Raji (cell line): ENCODE data around the gene PCDHAC1.

Experiments used
- POLR2A ChIP-seq: IDR thresholded peaks from 2 replicates; pipeline ENCODE4 v1.6.1; 2011; ENCODE audit warnings: low read depth, low read length, control low read depth; ENCODE audit not compliant: insufficient read depth

PCDHAC1 gene

GRCh38 chr5:140925806-140926442, at the start of gene PCDHAC1:
Gene PCDHAC1, plus strand, starts transcription at chr5:140926299. Its CDS starts 594 bp downstream, at chr5:140926893.
- TF ChIP-seq POLR2A: no peak

- TF ChIP-seq POLR2A: no peak
Measured at GRCh38 chr5:140877262-140877581, 48.9 kb upstream of the PCDHAC1 start.

DNA sequence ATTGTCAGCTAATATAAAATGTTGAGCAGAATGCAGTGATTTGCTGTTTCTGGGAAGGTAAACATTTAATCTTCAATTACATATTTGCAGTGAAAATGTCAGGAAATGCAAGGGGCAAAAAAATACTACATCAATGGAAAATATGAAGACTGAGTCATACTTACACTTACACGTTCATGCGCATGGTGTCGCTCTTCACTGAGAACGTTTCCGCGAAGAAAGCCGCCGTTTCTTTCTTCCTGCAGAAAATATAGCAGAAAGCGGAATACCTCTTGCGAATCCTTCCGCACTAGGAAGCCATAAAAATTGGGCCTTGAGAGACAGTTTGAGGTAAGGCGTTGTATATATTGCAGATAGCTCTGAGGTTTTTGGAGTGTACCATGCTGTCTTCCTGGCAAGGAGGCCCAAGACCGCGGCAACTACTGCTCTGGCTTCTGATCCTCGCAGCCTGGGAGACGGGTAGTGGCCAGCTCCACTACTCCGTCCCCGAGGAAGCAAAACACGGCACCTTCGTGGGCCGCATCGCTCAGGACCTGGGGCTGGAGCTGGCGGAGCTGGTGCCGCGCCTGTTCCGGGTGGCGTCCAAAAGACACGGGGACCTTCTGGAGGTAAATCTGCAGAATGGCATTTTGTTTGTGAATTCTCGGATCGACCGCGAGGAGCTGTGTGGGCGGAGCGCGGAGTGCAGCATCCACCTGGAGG, 44.1 kb upstream of the PCDHAC1 start, which contains the start of gene PCDHA13:
Gene PCDHA13 (plus strand): TSS at position 236 of the 702 bp plus-strand sequence. CDS start 145 bp downstream, at position 381.
- TF ChIP-seq POLR2A: no peak

- no peak for TF ChIP-seq POLR2A
Measured at GRCh38 chr5:140882591-140882899, 43.6 kb upstream of the PCDHAC1 start.

- no peak for TF ChIP-seq POLR2A
Measured at GRCh38 chr5:140883373-140883772, 42.7 kb upstream of the PCDHAC1 start.

DNA sequence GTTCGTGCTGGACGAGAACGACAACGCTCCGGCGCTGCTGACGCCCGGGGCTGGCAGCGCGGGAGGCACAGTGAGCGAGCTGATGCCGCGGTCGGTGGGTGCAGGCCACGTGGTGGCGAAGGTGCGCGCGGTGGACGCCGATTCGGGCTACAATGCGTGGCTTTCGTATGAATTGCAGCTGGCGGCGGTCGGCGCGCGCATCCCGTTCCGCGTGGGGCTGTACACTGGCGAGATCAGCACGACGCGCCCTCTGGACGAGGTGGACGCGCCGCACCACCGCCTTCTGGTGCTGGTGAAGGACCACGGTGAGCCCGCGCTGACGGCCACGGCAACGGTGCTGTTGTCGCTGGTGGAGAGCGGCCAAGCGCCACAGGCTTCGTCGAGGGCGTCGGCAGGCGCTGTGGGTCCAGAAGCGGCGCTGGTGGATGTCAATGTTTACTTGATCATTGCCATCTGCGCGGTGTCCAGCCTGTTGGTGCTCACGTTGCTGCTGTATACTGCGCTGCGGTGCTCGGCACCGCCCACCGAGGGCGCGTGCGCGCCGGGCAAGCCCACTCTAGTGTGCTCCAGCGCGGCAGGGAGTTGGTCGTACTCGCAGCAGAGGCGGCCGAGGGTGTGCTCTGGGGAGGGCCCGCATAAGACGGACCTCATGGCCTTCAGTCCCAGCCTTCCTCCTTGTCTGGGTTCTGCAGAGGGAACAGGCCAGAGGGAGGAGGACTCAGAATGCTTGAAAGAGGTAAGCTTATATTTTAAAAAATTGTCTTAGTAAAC, 42.0 kb upstream of the PCDHAC1 start:
- TF ChIP-seq POLR2A: no peak

- TF ChIP-seq POLR2A: no peak
Measured at GRCh38 chr5:140916325-140916724, 9.8 kb upstream of the PCDHAC1 start.

- TF ChIP-seq POLR2A: no peak
Measured at GRCh38 chr5:140923601-140924000, 2.5 kb upstream of the PCDHAC1 start.

GRCh38 chr5:140926443-140927227, 536 bp downstream of the PCDHAC1 start:
- TF ChIP-seq POLR2A: no peak

GRCh38 chr5:140927228-140927573, 1.1 kb downstream of the PCDHAC1 start:
- no peak for TF ChIP-seq POLR2A

DNA sequence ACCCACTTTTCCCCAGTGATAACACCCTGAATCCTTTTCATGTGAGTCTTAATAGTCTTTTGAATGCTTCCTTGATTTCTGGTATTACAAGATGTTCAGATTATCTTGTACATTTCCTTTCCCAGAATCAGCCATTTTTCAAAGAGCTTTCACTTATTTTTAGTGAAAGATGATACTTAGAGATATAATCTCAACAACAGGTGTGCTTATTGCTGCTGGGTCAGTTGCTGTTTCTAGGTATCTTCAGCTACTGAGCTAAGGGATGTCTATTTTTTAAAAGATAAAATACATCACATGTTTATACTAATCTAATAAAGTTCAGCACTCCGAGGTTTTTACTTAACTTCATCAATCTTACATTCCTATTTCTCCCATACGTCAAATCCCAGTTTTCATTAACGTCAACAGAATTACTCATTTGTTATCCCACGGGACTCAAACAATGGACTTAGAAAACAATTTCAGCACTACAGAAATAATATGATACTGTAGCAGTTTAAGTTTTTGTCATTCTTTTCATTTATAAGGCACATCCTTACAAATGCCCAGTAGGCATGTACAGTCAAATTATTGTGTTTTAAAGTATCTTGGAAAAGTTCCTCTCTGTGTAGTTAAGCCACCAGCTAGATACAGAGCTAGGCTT, 9.0 kb downstream of the PCDHAC1 start:
- TF ChIP-seq POLR2A: no peak

DNA sequence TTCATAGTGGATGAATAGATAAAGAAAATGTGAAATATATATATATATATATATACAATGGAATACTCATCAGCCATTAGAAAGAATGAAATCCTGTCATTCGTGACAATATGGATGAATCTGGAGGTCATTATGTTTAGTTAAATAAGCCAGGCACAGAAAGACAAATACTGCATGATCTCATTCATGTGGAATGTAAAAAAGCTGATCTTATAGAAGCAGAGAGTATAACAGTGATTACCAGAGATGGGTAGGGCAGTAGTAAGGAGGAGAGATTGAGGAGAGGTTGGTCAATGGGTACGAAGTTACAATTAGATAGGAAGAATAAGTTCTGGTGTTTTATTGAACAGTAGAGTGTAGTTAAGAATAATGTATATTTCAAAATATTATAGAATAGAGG, 20.5 kb downstream of the PCDHAC1 start:
- TF ChIP-seq POLR2A: no peak

- no peak for TF ChIP-seq POLR2A
Measured at GRCh38 chr5:140951636-140952035, 25.5 kb downstream of the PCDHAC1 start.

GRCh38 chr5:140953234-140953633, 27.1 kb downstream of the PCDHAC1 start:
- no peak for TF ChIP-seq POLR2A

- TF ChIP-seq POLR2A: no peak
Measured at GRCh38 chr5:140962190-140962589, 36.1 kb downstream of the PCDHAC1 start.
